ENCODE measurements around the gene GJD3.

DNA sequence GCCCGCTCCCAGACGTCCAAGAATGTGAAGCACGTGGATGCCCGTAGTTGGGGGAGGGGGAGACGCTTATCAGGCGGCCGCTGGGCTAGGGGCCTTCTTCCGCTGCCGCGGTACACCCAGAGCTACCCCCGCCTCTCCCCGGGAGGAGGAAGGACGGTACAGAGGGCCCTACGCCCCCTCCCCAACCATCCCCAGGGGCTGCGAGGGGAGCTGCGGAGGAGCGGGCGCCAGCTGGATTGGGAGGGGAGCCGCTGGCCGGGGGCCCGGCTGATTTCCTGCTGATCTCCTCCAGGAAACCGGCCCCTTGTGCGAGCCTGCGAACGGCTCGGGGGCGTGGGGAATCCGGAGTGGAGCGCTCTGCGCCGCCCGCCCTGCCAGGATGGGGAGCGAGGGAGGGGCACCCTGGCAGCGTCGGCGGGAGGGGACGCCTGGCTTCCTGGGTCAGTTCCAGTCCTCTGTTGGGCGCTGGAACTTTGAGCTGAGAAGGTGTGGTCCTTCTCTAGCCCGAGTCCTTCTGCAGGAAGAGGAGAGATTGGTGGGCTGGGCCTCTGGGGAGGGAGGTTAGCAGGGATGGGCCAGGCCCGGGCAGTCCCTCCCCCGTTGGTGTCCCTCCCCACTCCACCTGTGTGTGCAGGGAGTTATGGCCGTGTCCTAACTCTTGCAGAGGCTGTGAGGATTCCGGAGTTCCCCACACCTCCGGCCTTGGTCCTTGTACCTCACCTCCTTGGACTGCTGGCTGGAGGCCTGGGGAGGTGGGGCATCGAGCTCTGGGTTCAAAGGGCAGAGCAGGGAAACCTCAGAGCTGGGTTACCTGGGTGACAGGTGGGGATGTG is 19.2 kb downstream of the GJD3 start:
- no peak for TF ChIP-seq POLR2A (IDR thresholded peaks at IDR 0.05; ENCODE audit: low read depth, low read length)
- no peak for TF ChIP-seq CTCF (IDR thresholded peaks at IDR 0.05; ENCODE audit: extremely low read depth in 1 of 2, insufficient read depth in 1 of 2, low read depth in 1 of 2, low read length in 2 of 2)
- TF ChIP-seq, protein P1, sequence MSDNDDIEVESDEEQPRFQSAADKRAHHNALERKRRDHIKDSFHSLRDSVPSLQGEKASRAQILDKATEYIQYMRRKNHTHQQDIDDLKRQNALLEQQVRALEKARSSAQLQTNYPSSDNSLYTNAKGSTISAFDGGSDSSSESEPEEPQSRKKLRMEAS (IDR thresholded peaks at IDR 0.05; ENCODE audit: insufficient read depth, insufficient read length), result peak; percentile 81

All from endothelial cell of umbilical vein (primary cell).